Left renal cortex interstitium (tissue), 4 donors: Measurements from ENCODE around the gene DPH2. TPM values are rescaled to one million over a fixed set of nuclear protein-coding genes. Genes with fewer than 3 reads are reported as not detected.
A peak's percentile ranks its signal among the peaks of the same experiment; 100 is the strongest.

Source experiments
- DNase-seq, 4 donors: peaks; one replicate each; pipeline ENCODE4 v3.0.0-alpha.2; 2013; ENCODE audit warnings: low read depth in 4 of 4, low spot score in 2 of 4, missing footprints in 1 of 4
- polyA plus RNA-seq, 4 donors: library from polyadenylated mRNA; unstranded; fragments of 120-200 nt; gene quantifications; one replicate each; pipeline ENCODE4 v1.2.1, GENCODE V29; 2013; ENCODE audit not compliant: insufficient read length in 4 of 4

Gene DPH2
- polyA plus RNA-seq, 4 donors = 20.8 to 24.9 (median 22.9) TPM

DNA sequence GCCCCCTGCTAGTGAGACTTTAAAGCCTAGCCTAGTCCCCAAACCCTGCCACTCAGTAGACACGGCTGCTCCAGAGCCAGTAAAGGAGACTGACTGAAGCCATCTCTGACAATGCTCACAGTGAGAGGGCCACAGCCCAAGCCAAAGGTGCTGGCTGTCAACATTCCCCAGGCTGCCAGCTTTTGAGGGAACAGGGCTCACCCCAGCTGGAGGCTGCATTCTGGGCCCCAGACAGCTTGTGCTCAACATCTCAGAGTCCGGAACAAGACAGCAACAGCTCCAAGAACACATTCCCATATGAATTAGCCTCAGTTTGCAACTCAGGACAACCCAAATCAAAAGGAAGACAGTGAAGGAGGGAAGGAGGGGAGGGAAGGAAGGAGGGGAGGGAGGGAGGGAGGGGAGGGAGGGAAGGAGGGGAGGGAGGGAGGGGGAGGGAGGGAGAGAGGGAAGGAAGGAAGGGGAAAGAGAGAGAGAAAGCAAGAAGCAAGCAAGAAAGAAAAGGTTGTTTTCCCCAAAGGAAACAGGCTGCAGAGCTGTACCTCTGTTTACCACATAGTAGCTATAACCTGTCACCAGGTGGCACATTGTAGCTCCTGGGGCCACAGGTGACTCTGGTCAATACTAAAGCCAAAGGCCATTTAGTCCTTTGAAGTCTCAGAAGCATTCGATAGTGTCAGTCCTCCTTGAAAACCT is 30.8 kb upstream of the DPH2 start:
- no peak for DNase-seq

GRCh38 chr1:43942411-43942810 is 27.4 kb upstream of the DPH2 start:
- no peak for DNase-seq

GRCh38 chr1:43944860-43945259 is 24.9 kb upstream of the DPH2 start:
- DNase-seq = no peak

DNA sequence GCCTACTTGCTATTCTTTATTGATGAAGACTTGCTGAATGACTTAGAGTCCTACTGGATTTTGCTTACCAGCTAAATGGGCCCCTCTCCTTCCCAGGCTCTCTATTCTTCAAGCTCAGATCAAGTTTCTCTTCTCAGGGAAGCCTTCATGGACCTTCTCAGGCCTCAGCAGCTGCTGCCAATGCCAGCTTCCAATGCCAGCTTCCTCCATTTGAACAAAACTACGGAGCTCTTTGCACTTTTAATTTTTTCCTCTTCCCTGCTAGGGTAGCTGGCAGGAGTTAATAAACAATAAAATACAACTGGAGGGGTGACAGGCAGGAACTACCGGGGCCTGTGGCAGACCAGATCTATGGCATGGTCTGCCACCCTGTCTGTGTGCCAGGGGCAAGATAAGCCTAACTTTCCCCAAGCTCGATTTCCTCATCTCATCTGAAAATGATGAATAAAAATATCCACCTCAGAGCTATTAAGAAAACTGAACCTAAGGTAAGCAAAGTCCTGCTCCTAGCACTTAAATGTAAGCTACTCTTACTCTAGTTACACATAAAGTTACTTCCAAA is 24.1 kb upstream of the DPH2 start:
- no peak for DNase-seq

DNA sequence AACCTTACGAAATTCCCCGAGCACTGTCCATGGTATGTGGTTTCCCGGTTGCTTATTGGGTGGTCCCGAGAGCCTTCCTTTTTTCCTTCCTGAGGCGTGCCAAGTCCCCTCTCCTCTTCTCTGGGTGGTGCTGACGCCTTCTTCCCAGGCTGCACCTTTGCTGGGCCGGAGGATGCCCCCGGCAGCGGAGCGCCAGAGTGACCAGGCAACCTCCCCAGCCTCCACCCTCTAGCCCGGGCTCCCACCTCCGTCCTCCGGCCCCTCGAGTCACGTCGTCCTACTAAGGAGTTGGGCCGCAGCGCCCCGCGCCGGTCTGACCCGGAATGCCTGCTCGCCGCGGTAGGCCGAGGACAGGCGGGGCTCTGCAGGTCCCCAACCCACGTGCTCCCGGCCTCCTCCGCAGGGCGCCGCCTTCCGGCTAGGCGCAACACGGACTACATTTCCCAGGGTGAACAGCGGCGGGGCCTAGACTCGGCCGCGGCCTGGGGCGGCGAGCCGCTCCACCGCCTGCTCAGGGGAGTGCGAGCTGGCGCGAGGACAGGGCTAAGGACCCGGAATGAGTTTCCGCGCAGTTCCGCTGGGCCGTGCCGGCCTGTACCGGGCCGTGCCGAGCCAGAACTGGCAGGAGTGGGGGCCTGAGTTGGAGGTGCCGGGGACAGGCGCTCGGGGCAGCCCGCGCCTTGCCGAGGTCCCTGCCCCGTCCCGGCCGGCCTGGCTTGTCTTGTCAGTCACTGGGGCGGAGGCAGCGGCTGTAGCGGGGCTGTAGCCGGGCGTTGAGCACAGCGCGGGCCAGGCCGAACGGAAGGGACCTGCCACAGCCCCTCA is 23.4 kb upstream of the DPH2 start, which contains the start of gene IPO13:
Gene IPO13, plus strand, starts transcription at position 715 of the 825 bp plus-strand sequence. CDS start 651 bp downstream, outside the sequence.
- peak; percentile 88 to 93 (median 92) for DNase-seq

DNA sequence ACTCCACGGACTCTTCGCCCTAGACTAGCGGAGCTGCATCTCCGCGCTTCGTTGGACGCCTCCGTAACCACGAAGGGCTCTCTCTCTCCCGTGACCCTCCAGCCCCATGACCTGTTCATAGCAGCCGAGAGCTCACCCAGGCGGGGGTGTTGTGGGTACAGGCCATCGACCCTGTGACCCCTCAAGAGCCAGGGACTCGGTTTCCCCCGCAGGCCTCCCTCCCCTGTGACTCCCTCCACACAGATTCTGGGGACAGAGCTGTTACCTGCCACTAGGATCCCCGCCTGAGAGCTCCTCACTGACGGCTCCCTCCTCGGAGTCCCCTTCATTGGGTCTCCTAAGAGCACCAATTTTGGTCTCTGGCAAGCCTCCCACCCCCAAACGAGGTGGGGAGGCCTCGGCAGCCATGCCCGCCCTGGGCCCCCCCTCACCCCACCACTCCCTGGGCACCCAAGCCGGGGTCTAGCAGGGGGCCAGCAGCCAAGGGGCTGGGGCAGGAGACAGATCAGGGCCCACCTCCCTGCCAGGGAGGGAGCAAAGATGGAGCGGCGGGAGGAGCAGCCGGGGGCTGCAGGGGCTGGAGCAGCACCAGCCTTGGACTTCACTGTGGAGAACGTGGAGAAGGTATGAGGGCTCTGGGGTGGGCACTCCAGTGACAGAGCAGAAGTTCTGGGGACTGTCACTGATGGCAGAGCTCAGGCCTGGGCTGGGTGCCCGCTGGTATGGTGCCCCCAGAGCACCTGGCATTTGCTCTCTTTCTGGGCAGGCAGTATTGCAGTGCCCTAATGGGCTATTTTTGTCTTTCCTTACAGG is 22.5 kb upstream of the DPH2 start:
- DNase-seq = no peak

DNA sequence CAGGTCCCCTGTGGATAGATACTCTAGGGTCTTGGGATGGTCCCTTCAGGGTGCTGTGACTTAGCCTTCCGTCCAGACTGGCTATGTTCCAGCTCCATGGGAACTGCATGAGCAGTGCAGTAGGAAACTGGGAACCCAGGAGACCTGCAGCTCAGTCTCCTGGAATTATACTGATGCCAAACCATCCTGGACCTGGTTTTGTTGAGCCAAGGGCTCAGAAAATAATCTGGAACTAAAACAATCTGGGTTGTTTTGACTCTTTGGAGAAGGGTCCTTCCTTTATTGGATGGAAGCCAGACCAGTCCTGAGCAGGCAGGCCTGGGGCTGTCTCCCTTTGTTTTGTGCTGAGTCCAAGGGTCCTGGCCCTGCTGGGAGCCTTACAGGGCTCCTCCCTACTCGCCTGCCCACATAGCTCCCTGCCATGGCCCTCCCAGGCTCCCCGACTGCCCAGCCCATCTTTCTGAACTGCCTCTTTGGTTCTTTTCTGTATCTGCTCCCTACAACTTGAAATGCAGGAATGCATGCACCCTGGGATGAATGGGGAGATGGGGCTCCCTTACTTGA is 21.9 kb upstream of the DPH2 start:
- DNase-seq = no peak

GRCh38 chr1:43949678-43950077 is 20.1 kb upstream of the DPH2 start:
- DNase-seq = no peak

DNA sequence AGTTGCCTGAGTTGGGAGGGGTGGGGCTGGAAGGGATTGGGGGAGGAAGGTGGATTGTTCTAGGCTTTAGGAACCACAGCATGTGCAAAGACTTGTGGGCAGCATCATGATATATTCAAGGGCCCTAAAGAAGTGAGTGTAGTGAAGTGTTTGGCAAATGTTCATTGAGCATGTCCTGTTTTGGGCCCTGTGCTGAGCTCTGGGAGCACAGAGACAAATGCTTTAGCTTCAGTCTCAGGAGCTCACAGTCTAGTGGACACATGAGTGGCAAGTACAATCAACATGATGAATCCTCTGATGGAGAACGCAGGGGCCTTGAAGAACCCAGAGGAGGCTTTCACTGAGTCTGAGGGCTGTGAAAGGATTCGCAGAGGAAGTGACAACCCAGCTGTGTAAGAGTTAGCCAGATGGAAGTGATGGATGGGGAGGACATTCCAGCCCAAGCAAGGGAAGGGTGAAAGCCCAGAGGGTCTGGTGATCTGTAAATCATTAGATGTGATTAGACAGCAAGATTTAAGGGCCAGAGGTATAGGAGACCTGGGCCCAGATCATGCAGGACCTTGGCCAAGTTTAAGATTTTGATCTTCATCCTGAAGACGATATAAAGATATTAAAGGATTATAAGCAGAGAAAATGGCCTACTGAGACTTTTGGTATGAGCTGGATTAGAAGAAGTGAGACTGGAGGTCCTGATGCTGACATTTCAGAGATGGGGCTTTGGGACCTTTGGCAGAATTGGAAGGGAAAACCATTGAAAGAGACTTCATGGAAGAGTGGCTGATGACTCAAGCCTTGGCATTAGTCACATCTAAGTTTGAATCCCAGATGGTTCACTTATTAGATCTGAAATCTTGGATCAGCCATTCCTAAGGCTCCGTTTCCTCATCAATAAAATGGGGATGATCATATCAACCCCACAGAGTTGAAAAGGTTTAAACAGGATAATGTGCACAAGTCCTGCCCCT is 18.5 kb upstream of the DPH2 start:
- no peak for DNase-seq

DNA sequence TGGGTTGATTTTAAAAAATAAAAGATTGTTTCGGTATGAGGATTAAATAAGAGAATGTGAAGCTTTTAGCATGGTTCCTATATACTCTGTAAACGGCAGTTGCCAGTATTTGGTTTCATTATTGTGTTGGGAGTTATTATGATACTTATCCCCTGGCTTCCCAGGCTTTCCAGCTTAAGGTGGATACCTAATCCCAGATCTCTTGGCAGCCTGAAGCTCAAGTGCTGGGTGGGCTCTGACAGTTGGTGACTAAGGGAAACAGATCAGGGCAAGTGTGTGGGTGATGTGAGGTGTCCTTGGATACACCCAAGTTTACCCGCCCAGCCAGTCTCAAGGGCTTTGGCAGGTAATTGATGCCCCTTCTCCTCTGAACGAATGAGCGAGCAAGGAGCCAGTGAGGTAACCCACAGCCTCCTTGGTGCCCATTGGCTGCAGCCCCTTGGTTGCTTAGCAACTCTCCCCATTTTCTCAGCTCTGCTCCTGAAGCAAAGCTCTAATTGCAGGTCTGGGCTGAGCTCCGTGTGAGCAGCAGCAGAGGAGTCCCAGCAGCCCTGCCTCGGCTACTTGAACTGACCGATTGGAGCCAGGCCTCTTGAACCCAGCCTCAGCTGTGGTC is 17.0 kb upstream of the DPH2 start:
- no peak for DNase-seq

- no peak for DNase-seq
Observed at GRCh38 chr1:43953361-43953760, 16.4 kb upstream of the DPH2 start.

DNA sequence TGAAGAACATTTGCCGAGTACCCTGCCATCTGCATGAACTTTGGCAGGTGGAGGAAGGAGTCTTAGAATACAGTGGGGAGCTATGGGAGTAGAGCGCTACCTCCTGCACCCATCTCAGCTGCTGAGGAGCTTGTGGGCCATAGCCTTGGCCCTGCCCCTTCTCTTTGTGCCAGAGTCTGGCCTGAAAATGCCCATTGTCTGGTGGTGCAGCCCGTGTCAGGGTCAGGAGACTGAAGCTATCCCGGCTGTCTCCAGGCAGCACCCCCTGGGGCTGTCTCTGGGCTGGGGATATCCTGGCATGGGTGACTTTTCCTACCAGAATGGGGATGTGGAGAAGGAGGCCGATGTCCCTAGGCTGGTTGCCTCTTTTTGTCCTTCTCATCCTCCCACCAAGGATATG is 15.8 kb upstream of the DPH2 start:
- DNase-seq = no peak

DNA sequence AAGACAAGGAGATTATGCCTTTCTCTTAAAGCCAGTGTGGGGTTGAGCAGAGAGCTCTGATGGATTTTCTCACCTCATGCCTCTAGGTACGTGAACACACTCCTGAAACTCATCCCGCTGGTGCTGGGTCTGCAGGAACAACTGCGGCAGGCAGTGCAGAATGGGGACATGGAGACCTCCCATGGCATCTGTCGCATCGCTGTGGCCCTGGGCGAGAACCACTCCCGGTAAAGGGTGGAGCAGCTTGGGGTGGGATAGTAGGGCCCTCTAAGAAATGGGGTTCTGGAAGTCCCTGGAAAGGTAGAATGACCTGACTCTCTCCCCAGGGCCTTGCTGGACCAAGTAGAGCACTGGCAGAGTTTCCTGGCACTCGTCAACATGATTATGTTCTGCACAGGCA is 13.6 kb upstream of the DPH2 start:
- no peak for DNase-seq

DNA sequence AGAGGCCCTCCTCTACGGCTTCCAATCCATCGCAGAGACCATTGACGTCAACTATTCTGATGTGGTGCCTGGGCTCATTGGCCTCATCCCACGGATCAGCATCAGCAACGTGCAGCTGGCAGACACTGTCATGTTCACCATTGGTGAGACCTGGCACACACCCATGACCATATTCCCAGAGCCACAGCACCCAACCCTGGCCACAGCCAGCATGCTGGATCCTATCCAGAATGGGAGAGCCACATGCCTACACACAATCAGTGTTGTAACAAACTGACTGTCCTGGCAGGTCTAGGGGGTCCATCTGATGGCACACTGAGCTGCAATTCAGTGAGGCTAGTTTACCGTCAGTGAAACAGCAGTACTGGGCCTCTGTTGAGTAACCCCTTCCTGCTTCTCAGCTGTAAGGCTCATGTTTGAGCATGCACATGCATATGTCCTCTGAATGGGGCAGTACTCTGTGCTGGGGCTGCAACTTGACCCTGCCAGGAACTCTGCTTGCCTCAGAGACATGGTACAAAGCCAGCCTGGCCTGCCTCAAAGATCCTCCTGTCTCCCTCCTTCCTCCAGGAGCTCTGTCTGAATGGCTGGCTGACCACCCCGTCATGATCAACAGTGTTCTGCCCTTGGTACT is 12.3 kb upstream of the DPH2 start:
- no peak for DNase-seq

GRCh38 chr1:43958351-43959255 is 11.2 kb upstream of the DPH2 start:
- DNase-seq = no peak

DNA sequence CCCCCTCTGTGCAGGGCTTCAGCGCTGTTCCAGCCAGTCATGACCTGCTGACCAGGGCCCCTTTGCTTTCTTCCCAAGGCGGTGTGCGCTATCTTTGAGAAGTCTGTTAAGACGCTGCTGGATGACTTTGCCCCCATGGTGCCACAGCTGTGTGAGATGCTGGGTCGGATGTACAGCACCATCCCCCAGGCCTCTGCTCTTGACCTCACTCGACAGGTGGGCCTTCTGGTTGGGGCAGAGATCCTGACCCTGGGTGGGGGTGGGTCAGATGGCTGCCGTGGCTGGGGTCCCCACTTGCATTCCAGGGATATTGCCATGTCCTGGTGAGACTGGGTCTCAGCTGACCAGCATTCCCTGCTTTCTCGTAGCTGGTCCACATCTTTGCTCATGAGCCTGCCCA is 9.0 kb upstream of the DPH2 start:
- DNase-seq = no peak

DNA sequence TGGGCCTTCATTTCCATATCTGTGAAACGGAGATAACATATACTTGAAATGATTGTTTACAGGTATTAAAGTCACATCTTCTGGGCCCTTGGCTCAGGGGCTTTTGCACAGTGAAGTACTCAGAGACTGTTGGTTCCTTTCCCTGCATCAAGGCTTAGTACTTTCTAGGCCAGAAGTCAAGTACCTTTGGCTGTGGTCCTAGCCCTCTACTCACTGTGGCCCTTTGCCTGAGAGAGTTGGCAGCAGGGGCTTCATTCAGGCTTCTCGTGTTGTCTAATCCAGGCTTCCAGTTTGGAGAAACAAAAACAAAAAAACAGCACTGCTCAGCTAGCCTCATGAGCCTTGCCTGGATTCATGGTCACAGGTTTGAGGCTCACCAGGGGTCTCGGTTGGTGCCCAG is 8.1 kb upstream of the DPH2 start:
- no peak for DNase-seq
